HG03108 (cell line): ENCODE results near the gene MAPK12.
A peak's percentile ranks its signal among the peaks of the same experiment; 100 is the strongest.
"Not testable (repeated sequence)": the region's sequence is repeated elsewhere in the genome, so short reads cannot be mapped to it uniquely, and the experiment has no call there.

Experiments used
- ATAC-seq: cut with Tn5 transposase; IDR thresholded peaks from one replicate; pipeline ENCODE4 v1.9.1; 2021; ENCODE audit warnings: moderate library complexity; ENCODE audit not compliant: unreplicated experiment

MAPK12 gene

DNA sequence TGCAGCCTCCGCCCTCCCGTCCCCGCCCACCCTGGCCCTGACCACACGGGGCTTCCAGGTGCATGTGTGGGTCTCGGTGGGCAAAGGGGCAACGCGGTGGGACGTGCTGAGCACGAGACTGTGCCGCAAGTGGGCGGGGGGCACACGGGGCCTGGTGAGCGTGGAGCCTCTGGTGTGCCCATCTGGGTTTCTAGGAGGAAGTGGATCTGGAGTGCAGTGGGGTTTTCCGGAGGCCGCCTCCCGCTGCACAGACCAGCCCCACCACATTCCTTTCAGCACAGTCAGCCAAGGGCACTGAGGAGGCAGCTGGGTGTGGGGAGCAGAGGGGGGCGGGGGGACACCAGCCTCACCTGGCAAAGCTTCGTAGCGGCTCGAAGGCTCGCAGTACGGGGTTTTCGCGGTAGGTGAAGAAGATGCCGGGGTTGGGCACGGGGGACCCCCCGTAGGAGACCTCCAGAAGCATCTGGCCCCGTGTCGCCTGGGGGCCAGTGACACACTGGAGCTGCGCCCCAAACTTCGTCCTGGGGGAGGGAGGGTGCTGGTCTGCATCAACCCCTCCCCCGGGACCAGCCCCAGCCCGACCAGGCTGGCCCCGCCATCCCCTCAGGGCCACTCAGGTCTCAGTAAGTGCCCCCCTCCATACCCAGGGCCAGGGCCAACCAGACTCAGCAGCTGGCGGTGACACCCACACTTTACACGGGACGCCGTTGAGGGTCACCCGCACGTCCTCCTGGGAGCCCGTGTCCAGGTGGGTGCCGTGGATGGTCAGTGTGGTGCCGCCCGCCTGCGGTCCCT is 21.1 kb upstream of the MAPK12 start:
- ATAC-seq: no peak

DNA sequence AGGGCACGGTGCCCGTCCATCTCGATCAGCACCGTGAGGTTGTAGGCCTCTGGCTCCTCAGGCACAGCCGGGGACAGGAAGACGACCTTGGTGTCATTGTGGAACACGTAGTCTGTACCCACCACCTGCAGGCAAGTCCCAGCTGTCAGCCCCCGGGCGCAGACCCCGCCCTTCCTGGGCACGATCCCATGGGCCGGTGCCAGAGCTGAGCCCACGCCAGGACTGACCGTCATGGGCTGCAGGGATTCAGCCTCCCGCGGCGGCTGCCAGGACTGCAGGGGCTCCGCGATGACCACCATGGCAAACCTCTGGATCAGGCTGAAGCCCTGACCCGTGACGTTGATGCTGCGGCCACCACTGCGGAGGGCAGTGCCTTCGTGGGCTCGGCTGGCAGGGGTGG is 20.5 kb upstream of the MAPK12 start:
- no peak for ATAC-seq

DNA sequence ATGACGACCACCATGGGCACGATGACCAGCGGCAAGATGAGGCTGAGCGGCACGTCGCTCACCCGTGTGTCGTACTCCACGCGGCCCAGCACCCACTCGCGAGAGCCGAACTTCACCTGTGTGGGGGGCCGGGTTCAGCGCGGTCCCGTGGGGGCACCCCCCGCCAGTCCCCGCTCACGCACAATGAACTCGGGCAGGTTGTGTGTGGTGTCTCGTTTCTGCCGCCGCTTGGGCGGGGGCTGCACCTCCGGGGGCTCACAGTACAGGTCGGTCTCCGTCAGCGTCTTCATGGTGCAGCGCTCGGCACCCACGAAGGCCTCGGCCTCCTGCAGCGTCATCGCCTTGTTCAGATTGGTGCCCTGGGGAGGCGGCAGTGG is 19.9 kb upstream of the MAPK12 start:
- ATAC-seq: no peak

- no peak for ATAC-seq
Observed at GRCh38 chr22:50280708-50281383, 19.4 kb upstream of the MAPK12 start.

GRCh38 chr22:50280022-50280707 is 18.7 kb upstream of the MAPK12 start:
- no peak for ATAC-seq

- ATAC-seq: no peak
Observed at GRCh38 chr22:50278956-50279619, 17.6 kb upstream of the MAPK12 start.

- no peak for ATAC-seq
Observed at GRCh38 chr22:50278461-50278860, 17.0 kb upstream of the MAPK12 start.

- no peak for ATAC-seq
Observed at GRCh38 chr22:50277761-50278160, 16.3 kb upstream of the MAPK12 start.

DNA sequence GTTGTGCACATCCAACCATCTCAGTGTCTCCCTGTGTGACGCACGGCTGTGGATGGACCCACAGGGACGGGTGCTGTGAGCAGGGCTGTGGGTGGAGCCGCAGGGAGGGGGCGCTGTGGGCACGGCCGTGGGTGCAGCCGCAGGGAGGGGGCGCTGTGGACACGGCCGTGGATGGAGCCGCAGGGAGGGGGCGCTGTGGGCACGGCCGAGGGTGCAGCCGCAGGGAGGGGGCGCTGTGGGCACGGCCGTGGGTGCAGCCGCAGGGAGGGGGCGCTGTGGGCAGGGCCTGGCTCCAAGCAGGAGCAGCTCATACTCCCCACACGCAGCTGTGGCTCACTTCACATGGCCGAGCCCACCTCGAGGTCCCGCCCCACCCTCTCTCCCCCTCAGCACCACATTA is 14.7 kb upstream of the MAPK12 start:
- peak; percentile 42 for ATAC-seq

DNA sequence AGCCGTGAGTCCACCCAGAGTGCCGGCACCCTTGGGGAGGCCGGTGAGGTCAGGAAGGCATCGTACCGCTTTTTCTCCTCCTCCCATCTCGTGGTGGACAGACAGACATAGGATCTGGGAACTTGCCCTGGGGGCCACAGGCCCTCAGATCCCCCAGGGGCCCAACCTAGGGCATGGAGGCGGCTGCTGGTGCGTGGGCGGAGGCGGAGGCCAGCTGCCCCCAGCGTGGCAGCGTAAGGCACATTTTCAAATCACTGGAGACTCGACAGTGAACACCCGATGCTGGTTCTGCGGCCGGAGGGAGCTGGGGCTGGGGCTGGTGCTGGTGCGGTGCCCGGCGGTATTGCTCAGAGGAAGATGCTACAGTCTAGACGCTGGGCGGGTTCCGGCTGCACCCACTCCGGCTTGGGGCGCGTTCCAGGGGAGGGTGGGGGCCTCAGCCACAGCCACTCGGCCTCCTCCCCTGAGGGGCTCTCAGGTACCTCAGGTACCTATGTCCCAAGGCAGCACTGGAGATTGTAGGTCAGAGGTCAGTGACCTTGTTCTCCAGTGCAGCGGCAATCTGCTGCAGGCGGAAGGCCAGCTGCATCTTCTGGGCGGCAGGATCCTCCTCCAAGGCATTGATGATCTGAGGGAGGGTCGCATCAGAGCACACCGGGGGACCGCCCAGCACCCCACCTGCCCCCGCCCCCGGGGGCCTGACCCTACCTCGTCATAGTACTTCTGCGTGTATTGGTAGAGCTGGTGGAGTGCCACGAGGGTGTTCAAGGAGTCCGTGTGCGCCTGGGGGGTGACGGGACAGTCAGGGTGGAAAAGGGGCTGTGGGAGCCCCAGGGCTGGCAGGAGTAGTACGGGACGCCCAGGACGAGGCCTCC is 13.9 kb upstream of the MAPK12 start:
- ATAC-seq: no peak

DNA sequence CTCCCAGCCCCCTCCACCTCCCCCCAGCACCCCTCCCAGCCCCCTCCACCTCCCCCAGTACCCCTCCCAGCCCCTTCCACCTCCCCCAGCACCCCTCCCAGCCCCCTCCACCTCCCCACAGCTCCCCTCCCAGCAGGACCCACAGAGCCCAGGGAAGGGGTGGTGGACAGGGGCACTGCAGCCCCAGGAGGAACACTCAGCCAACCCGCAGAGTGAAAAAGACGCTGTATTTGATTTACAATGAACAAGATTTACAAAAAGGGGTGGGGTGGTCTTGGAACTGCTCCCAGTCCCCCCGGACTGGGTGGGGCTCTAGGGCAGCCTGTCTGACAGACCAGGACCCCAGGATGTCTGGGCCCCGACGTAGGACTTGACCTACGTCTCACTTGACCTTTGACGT is 13.3 kb upstream of the MAPK12 start:
- ATAC-seq: no peak

DNA sequence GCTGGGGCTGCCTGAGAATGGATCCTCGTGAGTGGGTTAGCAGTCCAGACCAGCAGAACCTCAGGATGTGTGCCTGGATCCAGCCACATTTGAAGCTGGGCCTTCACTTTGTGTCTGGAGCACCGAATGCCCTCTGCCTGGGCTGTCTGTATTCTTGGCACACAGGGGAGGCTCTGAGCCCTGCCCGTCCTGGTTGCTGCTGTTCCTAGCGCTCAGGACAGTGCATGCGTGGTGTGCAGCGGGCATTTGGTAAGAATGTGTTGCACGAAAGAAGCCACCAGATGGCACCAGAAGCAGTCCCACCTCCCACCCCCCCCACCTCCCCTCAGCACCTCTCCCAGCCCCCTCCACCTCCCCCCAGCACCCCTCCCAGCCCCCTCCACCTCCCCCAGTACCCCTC is 12.8 kb upstream of the MAPK12 start:
- ATAC-seq: no peak

GRCh38 chr22:50273781-50274180 is 12.3 kb upstream of the MAPK12 start:
- ATAC-seq: not testable (repeated sequence)

DNA sequence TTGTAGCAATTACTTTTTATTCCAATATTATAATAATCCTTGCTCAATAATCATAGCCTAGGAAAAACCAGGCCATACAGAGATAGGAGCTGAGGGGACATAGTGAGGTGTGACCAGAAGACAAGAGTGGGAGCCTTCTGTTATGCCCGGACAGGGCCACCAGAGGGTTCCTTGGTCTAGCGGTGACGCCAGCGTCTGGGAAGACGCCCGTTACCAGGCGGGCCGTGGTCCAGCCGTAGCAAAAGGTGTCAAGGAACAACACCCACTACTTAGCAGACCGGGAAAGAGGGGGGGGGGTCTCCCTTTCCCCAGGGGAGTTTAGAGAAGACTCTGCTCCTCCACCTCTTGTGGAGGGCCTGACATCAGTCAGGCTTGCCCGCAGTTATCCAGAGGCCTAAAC is 11.9 kb upstream of the MAPK12 start:
- not testable (repeated sequence) for ATAC-seq

GRCh38 chr22:50272044-50272802 is 10.7 kb upstream of the MAPK12 start:
- no peak for ATAC-seq

- ATAC-seq: no peak
Observed at GRCh38 chr22:50271519-50271970, 10.1 kb upstream of the MAPK12 start.

DNA sequence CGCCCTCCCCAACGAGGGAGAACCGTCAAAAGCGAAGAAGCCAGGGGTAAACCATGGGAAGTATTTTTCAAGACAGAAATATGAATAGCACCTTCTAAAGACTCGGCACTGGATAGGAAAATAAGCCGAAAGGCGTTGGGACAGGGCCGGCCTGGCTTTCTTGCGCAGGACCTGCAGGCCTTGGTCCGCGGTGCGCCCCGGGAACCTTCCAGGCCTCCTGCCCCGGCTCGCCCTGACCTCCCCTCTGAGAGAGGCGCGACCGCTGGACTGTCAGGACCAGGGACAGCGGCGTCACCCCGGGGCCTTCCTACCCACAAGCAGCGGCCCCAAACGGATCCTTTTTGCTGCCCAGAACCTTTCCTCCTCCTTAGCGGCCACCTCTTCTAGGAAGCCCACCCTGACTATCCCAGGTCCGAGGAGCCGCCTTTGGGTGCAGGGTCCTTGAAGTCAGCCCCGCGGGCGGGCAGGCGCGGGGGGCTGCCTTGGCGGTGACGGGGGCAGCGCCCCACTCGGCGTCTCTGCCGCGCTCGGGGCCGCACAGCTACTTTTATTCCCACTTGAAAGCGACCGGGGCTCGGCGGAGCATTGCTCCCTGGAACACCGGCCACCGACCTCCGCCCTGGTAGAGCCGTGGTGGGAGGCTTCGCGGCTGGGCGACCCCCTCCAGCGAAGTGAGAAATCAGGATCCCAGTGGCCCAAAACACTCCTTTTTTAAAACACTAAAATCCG is 9.3 kb upstream of the MAPK12 start:
- ATAC-seq: peak; percentile 33

- ATAC-seq: no peak
Observed at GRCh38 chr22:50269970-50270665, 8.6 kb upstream of the MAPK12 start, which contains the start of gene MAPK11. MAPK11 (minus strand) TSS chr22:50270380; CDS start chr22:50270292, 88 bp downstream.
